ENCODE results near the gene CALN1.

The CALN1 gene

GRCh38 chr7:72035266-72035665 lies 376.9 kb downstream of the CALN1 start:
- TF ChIP-seq, protein P1, sequence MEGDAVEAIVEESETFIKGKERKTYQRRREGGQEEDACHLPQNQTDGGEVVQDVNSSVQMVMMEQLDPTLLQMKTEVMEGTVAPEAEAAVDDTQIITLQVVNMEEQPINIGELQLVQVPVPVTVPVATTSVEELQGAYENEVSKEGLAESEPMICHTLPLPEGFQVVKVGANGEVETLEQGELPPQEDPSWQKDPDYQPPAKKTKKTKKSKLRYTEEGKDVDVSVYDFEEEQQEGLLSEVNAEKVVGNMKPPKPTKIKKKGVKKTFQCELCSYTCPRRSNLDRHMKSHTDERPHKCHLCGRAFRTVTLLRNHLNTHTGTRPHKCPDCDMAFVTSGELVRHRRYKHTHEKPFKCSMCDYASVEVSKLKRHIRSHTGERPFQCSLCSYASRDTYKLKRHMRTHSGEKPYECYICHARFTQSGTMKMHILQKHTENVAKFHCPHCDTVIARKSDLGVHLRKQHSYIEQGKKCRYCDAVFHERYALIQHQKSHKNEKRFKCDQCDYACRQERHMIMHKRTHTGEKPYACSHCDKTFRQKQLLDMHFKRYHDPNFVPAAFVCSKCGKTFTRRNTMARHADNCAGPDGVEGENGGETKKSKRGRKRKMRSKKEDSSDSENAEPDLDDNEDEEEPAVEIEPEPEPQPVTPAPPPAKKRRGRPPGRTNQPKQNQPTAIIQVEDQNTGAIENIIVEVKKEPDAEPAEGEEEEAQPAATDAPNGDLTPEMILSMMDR (conservative IDR thresholded peaks at IDR 0.05; ENCODE audit: low read depth, low read length): no peak
- DNase-seq (ENCODE audit: low read depth): no peak
- H3K4me3 ChIP-seq (ENCODE audit: low read length): no peak overlapping the region

- DNase-seq (ENCODE audit: low read depth): no peak
- H3K4me3 ChIP-seq (ENCODE audit: low read length): no peak overlapping the region
- TF ChIP-seq, protein P1 (conservative IDR thresholded peaks at IDR 0.05; ENCODE audit: low read depth, low read length): no peak
These were observed 379.2 kb downstream of the CALN1 start for GRCh38 chr7:72032934-72033333.

DNA sequence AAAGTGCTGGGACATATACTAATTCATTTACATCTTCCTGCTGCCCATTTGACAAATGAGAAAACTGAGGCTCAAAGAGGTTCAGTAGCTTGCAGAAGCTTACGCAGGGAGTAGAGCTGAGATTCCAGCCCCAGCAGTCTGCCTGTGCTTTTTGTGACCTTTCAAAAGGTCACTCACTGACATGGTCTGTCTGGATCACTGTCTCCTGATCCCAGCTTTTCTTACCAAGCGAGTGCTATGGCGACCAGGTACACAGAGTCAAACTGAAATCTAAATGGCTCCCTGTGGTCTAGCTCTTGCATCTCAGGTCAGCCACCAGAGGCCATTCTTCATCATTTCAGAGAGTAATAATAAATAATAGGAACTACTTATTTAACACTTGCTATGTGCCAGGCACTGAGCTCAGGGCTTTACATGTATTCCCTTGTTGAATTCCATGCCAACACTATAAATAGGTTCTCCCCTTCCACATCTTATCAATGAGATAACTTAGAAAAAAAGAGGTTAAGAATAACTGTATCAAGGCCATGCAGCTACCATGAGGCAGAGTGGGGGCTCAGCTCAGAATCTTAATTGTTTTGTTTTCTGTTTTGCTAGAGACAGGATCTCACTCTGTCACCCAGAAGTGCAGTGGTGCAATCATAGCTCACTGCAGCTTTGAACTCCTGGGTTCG lies 381.0 kb downstream of the CALN1 start:
- TF ChIP-seq, protein P1 (conservative IDR thresholded peaks at IDR 0.05; ENCODE audit: low read depth, low read length): no peak
- H3K4me3 ChIP-seq (ENCODE audit: low read length): no peak overlapping the region
- no peak for DNase-seq (ENCODE audit: low read depth)

DNA sequence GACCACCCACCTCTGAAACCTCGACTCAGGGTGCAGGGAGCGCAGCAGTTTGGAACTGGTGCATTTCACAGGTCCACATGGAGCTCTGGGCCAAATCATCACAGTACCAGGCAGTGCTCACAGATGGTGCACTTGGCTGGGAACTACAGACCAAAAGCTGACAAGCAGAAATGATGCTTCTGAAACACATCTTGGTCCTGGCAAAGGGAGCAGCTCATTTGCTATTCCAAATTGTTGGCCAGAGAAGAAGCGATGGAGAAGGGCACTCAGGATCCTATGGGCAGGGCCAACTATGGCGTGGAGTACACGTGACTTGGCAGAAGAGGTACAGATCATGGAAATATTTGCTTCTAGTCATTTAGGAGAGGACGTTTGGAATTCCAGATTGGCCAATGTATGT lies 383.9 kb downstream of the CALN1 start:
- TF ChIP-seq, protein P1 (conservative IDR thresholded peaks at IDR 0.05; ENCODE audit: low read depth, low read length): no peak
- H3K4me3 ChIP-seq (ENCODE audit: low read length): no peak overlapping the region

DNA sequence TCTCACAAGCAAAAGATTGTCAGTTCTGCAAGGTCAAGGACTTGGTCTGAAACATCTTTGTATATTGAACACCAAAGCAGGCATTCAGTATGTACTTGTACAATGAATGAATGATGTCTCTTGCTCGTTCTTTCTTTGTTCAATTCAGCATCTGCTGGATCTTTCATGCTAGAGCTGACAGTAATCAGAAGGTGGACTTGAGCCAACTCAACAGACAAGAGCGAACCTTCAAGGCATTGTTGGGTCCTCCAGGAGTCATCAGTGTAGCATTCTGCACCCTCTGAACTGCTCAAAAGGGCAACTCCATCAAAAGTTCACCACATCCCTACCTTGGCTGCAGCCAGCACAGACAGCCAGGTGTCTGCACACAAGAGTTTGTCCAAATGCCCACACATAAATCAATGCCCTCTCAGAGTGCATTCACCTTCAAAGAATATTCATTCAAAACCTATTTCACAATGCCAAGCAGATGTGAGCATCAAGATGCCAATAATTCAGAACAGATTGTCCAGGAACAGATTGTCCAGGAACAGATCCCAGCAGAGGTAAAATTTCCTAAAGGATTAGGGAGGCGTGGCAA lies 386.7 kb downstream of the CALN1 start:
- DNase-seq (ENCODE audit: low read depth): no peak
- TF ChIP-seq, protein P1 (conservative IDR thresholded peaks at IDR 0.05; ENCODE audit: low read depth, low read length): no peak

More for the DNA sequence above, 383.9 kb downstream of the CALN1 start:
- DNase-seq (ENCODE audit: low read depth): no peak

GRCh38 chr7:72023926-72024325 lies 388.2 kb downstream of the CALN1 start:
- H3K4me3 ChIP-seq (ENCODE audit: low read length): no peak overlapping the region
- DNase-seq (ENCODE audit: low read depth): no peak
- TF ChIP-seq, protein P1 (conservative IDR thresholded peaks at IDR 0.05; ENCODE audit: low read depth, low read length): no peak

More for the DNA sequence above, 386.7 kb downstream of the CALN1 start:
- H3K4me3 ChIP-seq (ENCODE audit: low read length): no peak overlapping the region

DNA sequence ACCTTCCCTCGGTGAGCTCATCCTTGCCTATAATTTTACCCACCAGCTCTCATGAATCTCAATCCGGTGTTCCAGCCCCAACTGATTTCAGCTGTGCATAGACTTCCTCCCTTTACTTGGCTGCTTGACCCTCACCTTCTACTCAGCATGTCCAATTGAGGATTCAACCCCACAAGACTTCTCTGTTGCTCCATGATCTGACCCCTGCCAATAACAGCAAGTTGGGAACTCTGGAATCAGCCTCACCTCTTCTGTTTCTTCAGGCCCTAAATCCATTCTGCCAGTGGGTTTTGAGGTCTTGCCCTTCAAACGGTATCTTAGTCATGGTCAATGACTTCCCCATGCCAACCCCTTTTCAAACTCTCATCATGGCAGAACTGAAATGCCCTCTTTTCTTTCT lies 390.4 kb downstream of the CALN1 start:
- DNase-seq (ENCODE audit: low read depth): no peak
- H3K4me3 ChIP-seq (ENCODE audit: low read length): no peak overlapping the region
- TF ChIP-seq, protein P1 (conservative IDR thresholded peaks at IDR 0.05; ENCODE audit: low read depth, low read length): no peak

All from retinal pigment epithelial cell (primary cell).